ENCODE data around the gene GNL2.

DNA sequence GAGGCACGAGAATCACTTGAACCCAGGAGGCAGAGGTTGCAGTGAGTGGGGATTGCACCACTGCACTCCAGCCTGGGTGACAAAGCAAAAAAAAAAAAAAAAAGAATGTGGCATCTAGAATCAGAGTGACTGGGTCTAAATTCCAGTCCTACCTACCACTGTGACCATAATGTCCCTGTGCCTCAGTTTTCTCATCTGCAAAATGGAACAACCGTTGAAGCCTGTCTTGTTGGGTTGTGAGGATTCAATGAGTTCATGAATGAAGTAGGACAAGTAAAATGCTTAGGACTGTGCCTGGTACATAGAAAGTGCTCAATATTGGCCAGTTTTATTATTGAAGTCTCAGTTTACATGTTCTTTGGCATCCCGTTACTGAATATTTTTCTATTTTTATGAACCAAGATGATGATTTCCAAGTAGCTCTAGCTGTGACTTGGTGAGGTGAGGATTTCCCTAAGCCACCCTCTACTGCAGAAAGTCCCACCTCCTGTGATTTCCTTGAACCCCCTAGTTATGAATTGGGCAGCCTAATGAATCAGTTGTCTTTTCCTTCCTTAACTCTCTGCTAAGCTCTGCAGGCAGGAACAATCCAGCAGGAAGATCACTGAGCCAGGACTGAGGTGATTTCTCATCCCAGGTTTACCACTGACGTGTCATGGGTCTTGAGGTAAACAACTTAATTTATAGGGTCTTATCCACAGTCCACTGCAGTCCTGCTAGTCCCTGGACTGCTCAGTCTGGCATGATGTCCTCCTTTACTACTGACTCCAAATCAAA is 62.2 kb downstream of the GNL2 start:
- TF ChIP-seq POLR2A (IDR thresholded peaks at IDR 0.05) = no peak
- TF ChIP-seq, protein P1, sequence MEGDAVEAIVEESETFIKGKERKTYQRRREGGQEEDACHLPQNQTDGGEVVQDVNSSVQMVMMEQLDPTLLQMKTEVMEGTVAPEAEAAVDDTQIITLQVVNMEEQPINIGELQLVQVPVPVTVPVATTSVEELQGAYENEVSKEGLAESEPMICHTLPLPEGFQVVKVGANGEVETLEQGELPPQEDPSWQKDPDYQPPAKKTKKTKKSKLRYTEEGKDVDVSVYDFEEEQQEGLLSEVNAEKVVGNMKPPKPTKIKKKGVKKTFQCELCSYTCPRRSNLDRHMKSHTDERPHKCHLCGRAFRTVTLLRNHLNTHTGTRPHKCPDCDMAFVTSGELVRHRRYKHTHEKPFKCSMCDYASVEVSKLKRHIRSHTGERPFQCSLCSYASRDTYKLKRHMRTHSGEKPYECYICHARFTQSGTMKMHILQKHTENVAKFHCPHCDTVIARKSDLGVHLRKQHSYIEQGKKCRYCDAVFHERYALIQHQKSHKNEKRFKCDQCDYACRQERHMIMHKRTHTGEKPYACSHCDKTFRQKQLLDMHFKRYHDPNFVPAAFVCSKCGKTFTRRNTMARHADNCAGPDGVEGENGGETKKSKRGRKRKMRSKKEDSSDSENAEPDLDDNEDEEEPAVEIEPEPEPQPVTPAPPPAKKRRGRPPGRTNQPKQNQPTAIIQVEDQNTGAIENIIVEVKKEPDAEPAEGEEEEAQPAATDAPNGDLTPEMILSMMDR (IDR thresholded peaks at IDR 0.05) = no peak

All from heart left ventricle (tissue), 13 donors.